ENCODE data around the gene ADCY10. TPM values are rescaled to one million over a fixed set of nuclear protein-coding genes. Genes with fewer than 3 reads are reported as not detected.

ADCY10 gene
- total and polyA plus RNA-seq, 9 of the 15 experiments (the other 6 are each of a cell fraction or from before 2014, with no cell fraction given), result 0.08 to 0.86 (median 0.22) TPM

DNA sequence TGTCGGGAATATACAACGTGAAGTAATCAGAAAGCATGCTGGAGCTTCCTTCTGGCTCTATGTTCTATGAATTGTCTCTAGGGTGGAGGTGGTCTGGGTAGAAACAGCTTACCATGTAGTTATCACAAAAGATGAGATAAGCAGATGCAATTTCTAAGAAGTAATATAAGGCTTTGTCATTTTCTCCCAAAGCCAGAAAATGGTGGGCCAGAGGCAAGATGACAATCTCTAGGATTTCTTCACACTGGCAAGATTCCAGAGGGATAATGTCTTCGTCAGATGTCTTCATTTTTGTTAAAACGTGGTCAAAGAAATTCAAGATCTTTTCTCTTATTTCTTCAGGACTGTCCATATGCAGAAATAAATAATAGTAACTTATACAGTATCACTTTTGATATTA is 77.7 kb downstream of the ADCY10 start (continued):
- TF ChIP-seq TEAD2 (tag; IDR thresholded peaks at IDR 0.05) (no peak), ZNF197 (CRISPR knock-in tag; IDR thresholded peaks at IDR 0.05; ENCODE audit: low read depth) (no peak), TEAD1 (CRISPR knock-in tag; IDR thresholded peaks at IDR 0.05) (no peak), ZKSCAN1 (IDR thresholded peaks at IDR 0.05; ENCODE audit: low read depth, low read length) (no peak), ZFP1 (CRISPR knock-in tag; IDR thresholded peaks at IDR 0.05) (no peak), MEIS2 (IDR thresholded peaks at IDR 0.05; ENCODE audit: partially characterized antibody) (no peak), RUNX1 (IDR thresholded peaks at IDR 0.05; ENCODE audit: low read depth) (no peak), ARID1B (IDR thresholded peaks at IDR 0.05) (peak; percentile 32; the same call in 1 of the 2 replicates), HDAC6 (IDR thresholded peaks at IDR 0.05; ENCODE audit: low read depth, low read length) (no peak), DPF2 (IDR thresholded peaks at IDR 0.05) (peak; percentile 32; the same call in 1 of the 2 replicates)
- TF ChIP-seq, protein P1, sequence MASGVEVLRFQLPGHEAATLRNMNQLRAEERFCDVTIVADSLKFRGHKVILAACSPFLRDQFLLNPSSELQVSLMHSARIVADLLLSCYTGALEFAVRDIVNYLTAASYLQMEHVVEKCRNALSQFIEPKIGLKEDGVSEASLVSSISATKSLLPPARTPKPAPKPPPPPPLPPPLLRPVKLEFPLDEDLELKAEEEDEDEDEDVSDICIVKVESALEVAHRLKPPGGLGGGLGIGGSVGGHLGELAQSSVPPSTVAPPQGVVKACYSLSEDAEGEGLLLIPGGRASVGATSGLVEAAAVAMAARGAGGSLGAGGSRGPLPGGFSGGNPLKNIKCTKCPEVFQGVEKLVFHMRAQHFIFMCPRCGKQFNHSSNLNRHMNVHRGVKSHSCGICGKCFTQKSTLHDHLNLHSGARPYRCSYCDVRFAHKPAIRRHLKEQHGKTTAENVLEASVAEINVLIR (CRISPR knock-in tag; IDR thresholded peaks at IDR 0.05), result no peak
- TF ChIP-seq, protein P2, sequence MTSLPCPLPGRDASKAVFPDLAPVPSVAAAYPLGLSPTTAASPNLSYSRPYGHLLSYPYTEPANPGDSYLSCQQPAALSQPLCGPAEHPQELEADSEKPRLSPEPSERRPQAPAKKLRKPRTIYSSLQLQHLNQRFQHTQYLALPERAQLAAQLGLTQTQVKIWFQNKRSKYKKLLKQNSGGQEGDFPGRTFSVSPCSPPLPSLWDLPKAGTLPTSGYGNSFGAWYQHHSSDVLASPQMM (CRISPR knock-in tag; IDR thresholded peaks at IDR 0.05), result no peak
- TF ChIP-seq, protein P3, sequence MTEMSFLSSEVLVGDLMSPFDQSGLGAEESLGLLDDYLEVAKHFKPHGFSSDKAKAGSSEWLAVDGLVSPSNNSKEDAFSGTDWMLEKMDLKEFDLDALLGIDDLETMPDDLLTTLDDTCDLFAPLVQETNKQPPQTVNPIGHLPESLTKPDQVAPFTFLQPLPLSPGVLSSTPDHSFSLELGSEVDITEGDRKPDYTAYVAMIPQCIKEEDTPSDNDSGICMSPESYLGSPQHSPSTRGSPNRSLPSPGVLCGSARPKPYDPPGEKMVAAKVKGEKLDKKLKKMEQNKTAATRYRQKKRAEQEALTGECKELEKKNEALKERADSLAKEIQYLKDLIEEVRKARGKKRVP (CRISPR knock-in tag; IDR thresholded peaks at IDR 0.05), result no peak
